IPS-18a (cell line): Measurements from ENCODE around the gene LRCH2.
"Not testable (repeated sequence)": the region's sequence is repeated elsewhere in the genome, so short reads cannot be mapped to it uniquely, and the experiment has no call there.

Source experiments
- H3K27ac ChIP-seq: one replicate; pipeline ENCODE4 v1.5.1; 2013; ENCODE audit warnings: low read length
- H3K27me3 ChIP-seq: one replicate; pipeline ENCODE4 v1.6.1; 2013; ENCODE audit warnings: mild to moderate bottlenecking, low read length; ENCODE audit not compliant: control insufficient read depth, insufficient read depth
- H3K36me3 ChIP-seq: one replicate; pipeline ENCODE4 v1.6.1; 2013; ENCODE audit warnings: low read depth, low read length; ENCODE audit not compliant: control insufficient read depth
- H3K4me1 ChIP-seq: one replicate; pipeline ENCODE4 v1.6.1; 2013; ENCODE audit warnings: low read depth, low read length; ENCODE audit not compliant: control insufficient read depth
- H3K4me3 ChIP-seq: one replicate; pipeline ENCODE4 v1.5.1; 2013; ENCODE audit warnings: low read length
- H3K9ac ChIP-seq: one replicate; pipeline ENCODE4 v1.6.1; 2013; ENCODE audit warnings: mild to moderate bottlenecking, low read length, moderate library complexity
- H3K9me3 ChIP-seq: one replicate; pipeline ENCODE4 v1.6.1; 2013; ENCODE audit warnings: low read depth, low read length; ENCODE audit not compliant: control insufficient read depth

Gene LRCH2

DNA sequence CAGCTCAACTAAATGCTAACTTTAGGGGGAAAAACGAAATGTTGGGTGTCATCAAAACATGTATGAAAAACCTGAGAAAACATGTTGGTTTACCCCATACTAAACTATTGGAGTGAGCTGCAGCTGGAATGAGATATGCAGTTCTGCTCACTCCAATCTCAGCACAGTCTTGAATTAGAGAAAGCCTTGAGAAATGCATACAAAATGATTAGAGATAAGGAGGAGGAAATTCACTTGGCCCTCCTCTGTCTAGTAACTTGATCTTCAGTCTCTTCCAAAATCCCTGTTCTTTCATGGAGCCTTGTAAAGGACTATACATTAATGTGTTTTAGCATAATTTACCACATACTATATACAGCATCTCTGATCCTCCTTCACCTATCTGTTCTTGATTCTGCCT, 3.2 kb upstream of the LRCH2 start:
- no peaks in the 10 kb centered on the region for H3K36me3 ChIP-seq
- no peak overlapping the region for H3K27ac ChIP-seq
- no peak overlapping the region for H3K9ac ChIP-seq
- H3K4me3 ChIP-seq = no peak overlapping the region
- no peaks in the 10 kb centered on the region for H3K9me3 ChIP-seq
- H3K27me3 ChIP-seq = peaks cover 7% of the 10 kb centered on the region
- peaks cover 14% of the 10 kb centered on the region for H3K4me1 ChIP-seq

DNA sequence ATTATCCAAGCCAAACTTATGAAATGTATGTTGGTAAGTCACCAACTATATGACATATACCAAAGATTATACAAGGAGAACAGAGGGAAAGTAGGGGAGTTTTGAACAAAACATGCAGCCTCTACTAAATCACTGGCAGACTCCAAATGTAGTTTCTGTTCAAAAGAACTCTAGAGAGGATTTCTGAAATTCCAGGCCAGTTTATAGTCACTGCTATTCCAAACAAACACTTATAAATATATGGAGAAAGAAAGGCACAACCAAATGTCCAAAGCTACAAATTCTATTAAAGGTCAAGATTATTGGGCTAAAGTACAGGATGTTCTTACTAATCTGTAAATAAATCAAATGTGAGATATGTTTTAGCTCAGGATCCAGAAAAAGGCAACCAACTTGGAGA, 2.7 kb upstream of the LRCH2 start:
- Histone ChIP-seq H3K9ac (no peak overlapping the region), H3K27ac (no peak overlapping the region), H3K9me3 (no peaks in the 10 kb centered on the region), H3K4me1 (peaks cover 17% of the 10 kb centered on the region), H3K36me3 (no peaks in the 10 kb centered on the region), H3K27me3 (peaks cover 7% of the 10 kb centered on the region), H3K4me3 (no peak overlapping the region)

DNA sequence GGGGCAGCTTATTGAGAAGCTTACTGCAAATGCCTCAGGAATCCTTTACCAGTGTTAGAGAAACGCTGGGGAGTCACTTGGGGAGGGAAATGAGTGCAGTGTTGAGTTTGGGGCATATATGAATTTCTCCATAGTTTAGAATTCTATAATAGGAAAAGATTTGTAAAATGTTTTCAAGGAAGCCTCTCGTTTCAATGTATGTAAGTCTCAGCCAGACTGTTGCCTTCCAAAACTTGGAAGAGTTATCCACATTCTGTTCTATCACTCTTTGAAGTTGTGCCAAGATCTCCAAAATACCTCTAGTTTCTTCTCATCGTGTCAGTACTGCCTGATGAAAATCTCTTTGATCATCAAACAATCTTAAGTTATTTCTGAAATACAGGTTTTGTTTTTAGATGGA, 565 bp upstream of the LRCH2 start:
- Histone ChIP-seq H3K4me1 (peaks cover 31% of the 10 kb centered on the region), H3K27ac (no peak overlapping the region), H3K27me3 (peaks cover 7% of the 10 kb centered on the region), H3K36me3 (no peaks in the 10 kb centered on the region), H3K9me3 (no peaks in the 10 kb centered on the region), H3K4me3 (peak overlapping the region; percentile 88), H3K9ac (peak overlapping the region; percentile 49)

DNA sequence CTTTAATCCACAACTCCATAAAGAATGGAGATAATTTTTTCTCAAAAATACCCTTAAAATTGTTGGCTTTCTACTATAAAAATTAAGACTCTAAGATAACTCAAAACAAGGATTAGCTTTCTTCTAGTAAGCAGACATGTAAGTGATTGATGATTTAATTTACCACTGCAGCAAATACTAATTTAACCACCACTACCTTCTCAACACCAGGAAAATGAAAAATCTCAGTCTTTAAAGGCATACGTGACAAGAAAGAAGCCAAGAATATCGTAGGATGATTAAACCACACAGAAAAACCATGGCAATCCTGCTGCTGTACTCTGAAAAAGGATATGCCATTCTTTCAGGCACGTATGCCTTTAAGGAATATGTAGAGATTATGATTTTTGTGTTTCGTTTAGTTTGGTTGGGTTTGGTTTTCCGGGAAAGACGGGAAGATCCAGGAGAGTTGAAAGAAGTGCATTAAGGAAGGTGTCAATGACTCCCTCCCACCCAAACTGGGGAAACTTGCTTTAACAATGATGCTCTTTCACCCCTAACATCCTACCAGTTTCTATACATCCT, 881 bp downstream of the LRCH2 start:
- no peak overlapping the region for H3K27ac ChIP-seq
- H3K27me3 ChIP-seq = peaks cover 7% of the 10 kb centered on the region
- H3K4me1 ChIP-seq = peaks cover 36% of the 10 kb centered on the region
- H3K4me3 ChIP-seq = peak overlapping the region; percentile 88
- H3K9ac ChIP-seq = peak overlapping the region; percentile 49
- no peaks in the 10 kb centered on the region for H3K36me3 ChIP-seq
- H3K9me3 ChIP-seq = no peaks in the 10 kb centered on the region

DNA sequence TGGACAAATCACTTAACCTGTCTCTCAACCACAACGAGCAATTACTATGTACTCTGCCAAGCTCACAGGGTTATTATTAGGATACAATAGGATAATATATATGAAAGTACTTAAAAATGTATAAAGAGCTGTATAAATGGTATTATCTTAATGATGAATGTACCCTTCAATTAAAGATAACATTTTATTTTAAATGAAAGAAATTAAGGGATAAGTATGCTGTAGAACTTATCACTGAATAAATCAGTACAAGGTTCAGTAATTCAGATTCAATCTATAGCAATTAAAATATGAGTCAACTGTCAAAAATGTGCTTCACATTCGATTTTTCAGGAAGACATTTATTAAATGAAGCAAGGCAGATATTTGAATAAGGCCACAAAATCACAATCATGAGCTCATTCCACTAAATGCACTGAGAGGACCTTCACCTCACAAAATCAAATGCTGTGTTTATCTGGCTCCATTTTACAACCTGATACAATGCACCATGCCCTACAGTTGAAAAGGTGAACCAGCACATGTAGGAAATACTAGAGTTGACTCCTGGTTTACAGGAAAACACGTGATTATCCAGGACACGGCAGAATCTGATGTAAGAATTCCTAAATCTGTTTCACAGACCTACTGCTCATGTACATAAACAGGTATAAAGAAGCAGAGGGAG, 4.4 kb downstream of the LRCH2 start:
- Histone ChIP-seq H3K27me3 (no peaks in the 10 kb centered on the region), H3K9ac (no peak overlapping the region), H3K4me3 (no peak overlapping the region), H3K36me3 (no peaks in the 10 kb centered on the region), H3K9me3 (no peaks in the 10 kb centered on the region), H3K27ac (no peak overlapping the region), H3K4me1 (peaks cover 35% of the 10 kb centered on the region)

DNA sequence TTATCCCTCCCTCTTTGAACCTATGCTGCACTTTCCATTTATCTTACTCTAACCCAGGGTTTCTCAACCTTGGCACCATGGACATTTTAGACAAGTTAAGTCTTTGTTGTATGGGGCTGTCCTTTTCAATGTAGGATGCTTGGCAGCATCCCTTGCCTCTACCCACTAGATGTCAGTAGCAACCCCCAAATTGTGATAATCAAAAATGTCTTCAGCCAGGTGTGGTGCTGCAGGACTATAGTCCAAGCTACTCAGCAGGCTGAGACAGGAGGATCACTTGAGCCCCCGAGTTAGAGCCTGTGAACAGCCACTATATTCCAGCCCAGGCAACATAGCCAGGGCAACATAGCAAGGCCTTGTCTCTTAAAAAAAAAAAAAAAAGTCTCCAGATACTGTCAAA, 7.0 kb downstream of the LRCH2 start:
- peaks cover 24% of the 10 kb centered on the region for H3K4me1 ChIP-seq
- no peaks in the 10 kb centered on the region for H3K36me3 ChIP-seq
- H3K27ac ChIP-seq = no peak overlapping the region
- no peak overlapping the region for H3K4me3 ChIP-seq
- H3K9me3 ChIP-seq = no peaks in the 10 kb centered on the region
- H3K9ac ChIP-seq = no peak overlapping the region
- H3K27me3 ChIP-seq = no peaks in the 10 kb centered on the region

DNA sequence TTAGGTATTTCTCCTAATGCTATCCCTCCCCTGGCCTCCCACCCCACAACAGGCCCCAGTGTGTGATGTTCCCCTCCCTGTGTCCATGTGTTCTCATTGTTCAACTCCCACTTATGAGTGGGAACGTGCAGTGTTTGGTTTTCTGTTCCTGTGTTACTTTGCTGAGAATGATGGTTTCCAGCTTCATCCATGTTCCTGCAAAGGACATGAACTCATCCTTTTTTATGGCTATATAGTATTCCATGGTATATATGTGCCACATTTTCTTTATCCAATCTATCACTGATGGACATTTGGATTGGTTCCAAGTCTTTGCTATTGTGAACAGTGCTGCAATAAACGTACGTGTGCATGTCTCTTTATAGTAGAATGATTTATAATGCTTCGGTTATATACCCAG, 16.6 kb downstream of the LRCH2 start:
- H3K9me3 ChIP-seq, H3K4me3 ChIP-seq, H3K27ac ChIP-seq, H3K27me3 ChIP-seq, H3K9ac ChIP-seq, H3K4me1 ChIP-seq, H3K36me3 ChIP-seq: not testable (repeated sequence)

DNA sequence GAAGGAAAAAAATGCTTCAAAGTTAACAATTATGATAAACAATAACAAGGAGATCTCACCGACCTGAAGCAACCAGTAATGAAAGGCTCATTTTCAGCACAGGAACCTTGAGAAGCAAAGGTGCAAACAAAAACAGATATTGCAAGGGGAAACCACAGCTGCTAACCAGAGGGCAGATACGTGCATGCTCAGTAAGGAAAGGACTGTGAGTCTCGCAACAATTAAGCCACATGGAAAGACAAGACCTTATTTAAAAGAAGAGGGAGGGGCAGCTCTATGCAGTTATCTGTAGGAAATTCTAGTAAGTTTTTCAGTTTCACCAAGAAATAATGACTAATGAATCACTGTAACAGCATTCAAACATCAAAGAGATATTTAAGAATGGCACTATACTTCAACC, 19.3 kb downstream of the LRCH2 start:
- Histone ChIP-seq H3K4me1 (no peaks in the 10 kb centered on the region), H3K9ac (no peak overlapping the region), H3K27me3 (no peaks in the 10 kb centered on the region), H3K9me3 (no peaks in the 10 kb centered on the region), H3K36me3 (no peaks in the 10 kb centered on the region), H3K4me3 (no peak overlapping the region), H3K27ac (no peak overlapping the region)

DNA sequence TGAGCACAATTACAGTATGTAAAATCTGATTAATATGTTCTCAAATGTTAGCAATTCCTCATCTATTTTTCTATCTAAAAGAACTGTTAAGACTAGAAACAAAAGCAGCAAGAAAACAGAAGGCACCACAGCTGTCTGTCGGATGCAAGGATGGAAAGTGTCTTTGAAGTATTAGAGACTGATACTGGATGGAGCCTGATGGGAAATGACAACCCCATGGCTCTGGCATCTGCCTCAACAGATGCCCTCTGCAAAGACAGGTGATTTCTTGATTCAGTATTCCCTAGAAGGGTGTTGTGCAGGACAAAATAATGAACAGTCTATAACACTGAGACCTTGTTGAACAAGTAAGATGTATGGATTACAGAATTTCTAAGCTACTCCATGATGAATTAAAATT, 19.7 kb downstream of the LRCH2 start:
- Histone ChIP-seq H3K9me3 (no peaks in the 10 kb centered on the region), H3K27ac (no peak overlapping the region)

DNA sequence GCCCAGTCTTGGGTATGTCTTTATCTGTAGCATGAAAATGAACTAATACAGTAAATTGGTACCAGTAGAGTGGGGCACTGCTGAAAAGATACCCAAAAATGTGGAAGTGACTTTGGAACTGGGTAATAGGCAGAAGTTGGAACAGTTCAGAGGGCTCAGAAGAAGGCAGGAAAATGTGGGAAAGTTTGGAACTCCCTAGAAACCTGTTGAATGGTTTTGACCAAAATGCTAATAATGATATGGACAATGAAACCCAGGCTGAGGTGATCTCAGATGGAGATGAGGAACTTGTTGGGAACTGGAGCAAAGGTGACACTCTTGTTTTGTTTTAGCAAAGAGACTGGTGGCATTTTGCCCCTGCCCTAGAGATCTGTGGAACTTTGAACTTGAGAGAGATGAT, 24.3 kb downstream of the LRCH2 start:
- not testable (repeated sequence) for H3K9ac ChIP-seq, H3K9me3 ChIP-seq, H3K27ac ChIP-seq, H3K4me3 ChIP-seq, H3K4me1 ChIP-seq, H3K27me3 ChIP-seq, H3K36me3 ChIP-seq

More for the DNA sequence above, 19.7 kb downstream of the LRCH2 start:
- Histone ChIP-seq H3K36me3 (no peaks in the 10 kb centered on the region), H3K4me3 (no peak overlapping the region), H3K9ac (no peak overlapping the region), H3K4me1 (no peaks in the 10 kb centered on the region), H3K27me3 (no peaks in the 10 kb centered on the region)

DNA sequence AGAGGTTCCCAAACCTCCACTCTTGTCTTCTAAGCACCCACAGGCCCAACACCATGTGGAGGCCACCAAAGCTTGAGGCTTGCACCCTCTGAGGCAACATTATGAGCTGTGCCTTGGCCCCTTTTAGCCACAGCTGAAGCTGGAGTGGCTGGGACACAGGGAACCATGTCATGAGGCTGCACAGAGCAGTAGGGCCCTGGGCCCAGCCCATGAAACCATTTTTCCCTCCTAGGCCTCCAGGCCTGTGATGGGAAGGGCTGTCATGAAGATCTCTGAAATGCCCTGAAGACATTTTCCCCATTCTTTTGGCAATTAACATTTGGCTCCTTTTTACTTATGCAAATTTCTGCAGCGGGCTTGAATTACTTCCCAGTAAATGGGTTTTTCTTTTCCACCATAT, 29.9 kb downstream of the LRCH2 start:
- Histone ChIP-seq H3K27me3 (no peaks in the 10 kb centered on the region), H3K4me1 (no peaks in the 10 kb centered on the region), H3K9ac (no peak overlapping the region), H3K36me3 (no peaks in the 10 kb centered on the region), H3K4me3 (no peak overlapping the region), H3K27ac (no peak overlapping the region), H3K9me3 (peaks cover 20% of the 10 kb centered on the region)

DNA sequence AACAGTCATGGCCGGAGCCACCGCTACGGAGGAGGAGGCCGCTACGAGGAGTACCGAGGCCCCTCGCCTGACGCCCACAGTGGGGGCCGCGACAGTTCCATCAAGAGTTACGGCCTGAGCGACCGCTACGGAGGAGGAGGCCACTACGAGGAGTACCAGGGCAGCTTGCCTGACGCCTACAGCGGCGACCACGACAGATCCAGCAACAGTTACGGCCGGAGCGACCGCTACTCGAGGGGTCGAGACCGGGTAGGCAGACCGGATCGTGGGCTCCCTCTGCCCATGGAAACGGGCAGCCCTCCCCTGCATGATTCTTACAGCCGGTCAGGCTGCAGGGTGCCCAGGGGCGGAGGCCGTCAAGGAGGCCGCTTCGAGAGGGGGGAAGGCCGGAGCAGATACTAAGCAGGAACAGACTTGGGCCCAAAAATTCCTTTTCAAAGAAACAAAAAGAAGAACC, 41.6 kb downstream of the LRCH2 start:
- Histone ChIP-seq H3K36me3 (no peaks in the 10 kb centered on the region), H3K9me3 (no peaks in the 10 kb centered on the region), H3K27me3 (no peaks in the 10 kb centered on the region), H3K4me1 (no peaks in the 10 kb centered on the region), H3K27ac (no peak overlapping the region), H3K4me3 (no peak overlapping the region), H3K9ac (no peak overlapping the region)
